Measurements from ENCODE around the gene CDC25A.

CDC25A gene

DNA sequence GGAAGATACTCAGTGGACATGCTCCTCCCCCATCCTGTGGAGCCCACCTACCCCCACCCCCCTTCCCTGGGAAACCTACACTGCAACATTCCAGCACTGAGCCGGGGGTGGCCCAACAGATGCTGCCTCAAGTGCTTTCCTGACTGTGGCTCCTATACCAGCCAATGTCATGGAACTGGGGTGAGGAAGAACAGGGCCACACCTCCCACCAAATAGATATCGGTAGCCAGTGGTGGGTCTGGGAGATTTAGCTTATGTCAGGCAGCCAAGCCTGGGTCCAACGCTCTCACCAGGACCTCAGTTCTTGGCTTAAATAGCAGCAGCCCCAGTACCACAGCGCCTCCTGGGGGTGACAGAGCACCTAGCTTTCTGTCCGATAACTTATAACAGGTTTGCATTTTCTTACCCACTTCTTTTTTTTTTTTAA lies 30.3 kb downstream of the CDC25A start:
- Histone ChIP-seq H2AFZ (ENCODE audit: low read length) (no peak overlapping the region), H3K9me2 (ENCODE audit: low read depth, low read length) (no peaks in the 10 kb centered on the region), H3K4me3 (ENCODE audit: low read depth, low read length, poor library complexity, severe bottlenecking) (no peak overlapping the region), H3K4me1 (ENCODE audit: insufficient read depth, low read length, severe bottlenecking) (no peaks in the 10 kb centered on the region), H3K36me3 (ENCODE audit: insufficient read depth, low read length) (peaks cover 61% of the 10 kb centered on the region), H4K20me1 (ENCODE audit: insufficient read depth, low read length) (no peaks in the 10 kb centered on the region), H3K27ac (ENCODE audit: low read depth, low read length, poor library complexity, severe bottlenecking) (no peak overlapping the region), H3K27me3 (ENCODE audit: insufficient read depth, low read length) (no peaks in the 10 kb centered on the region), H3K4me2 (ENCODE audit: low read length) (no peak overlapping the region), H3K79me2 (ENCODE audit: insufficient read depth, low read length) (no peaks in the 10 kb centered on the region), H3K9ac (ENCODE audit: low read length) (no peak overlapping the region), H3K9me3 (ENCODE audit: low read length) (no peaks in the 10 kb centered on the region), H3F3A (ENCODE audit: insufficient read depth, low read length) (no peaks in the 10 kb centered on the region; the same call in 1 of the 2 replicates)
- TF ChIP-seq EZH2 (IDR thresholded peaks at IDR 0.05; ENCODE audit: borderline replicate concordance, low read length) = no peak
- TF ChIP-seq CTCF (IDR thresholded peaks at IDR 0.05; ENCODE audit: low read length) = peak; percentile 84

DNA sequence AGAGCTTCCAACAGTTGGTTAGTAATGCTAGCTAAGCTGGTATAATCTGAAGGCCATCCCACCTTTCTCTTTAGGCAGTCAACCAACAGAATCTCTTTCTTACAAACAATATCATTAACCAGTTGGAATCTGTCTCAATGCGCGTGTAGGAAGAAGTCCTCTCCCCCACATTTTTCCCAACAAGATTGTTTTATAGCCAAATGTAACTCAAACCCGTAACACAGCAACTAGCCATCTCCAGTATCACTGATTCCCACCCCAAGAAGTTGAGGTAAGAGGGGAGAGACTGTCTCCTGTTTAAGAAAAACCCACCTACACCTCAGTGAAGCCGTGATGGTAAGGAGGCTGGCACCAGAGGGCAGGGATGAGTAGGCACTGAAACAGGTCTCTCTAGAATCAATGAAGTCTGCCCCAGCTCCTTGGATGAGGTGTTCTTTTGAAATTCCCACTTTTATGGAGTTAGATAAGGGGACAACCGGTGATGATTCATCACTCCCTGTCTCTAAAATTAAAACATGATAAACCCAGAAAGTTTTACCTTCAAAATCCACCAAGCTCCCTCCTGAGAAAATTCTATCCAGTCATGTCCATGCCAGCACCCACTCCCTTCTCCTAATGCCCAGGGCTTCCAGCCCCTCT lies 30.9 kb downstream of the CDC25A start:
- Histone ChIP-seq H3K36me3 (ENCODE audit: insufficient read depth, low read length) (peaks cover 56% of the 10 kb centered on the region), H3K27ac (ENCODE audit: low read depth, low read length, poor library complexity, severe bottlenecking) (no peak overlapping the region), H3K4me1 (ENCODE audit: insufficient read depth, low read length, severe bottlenecking) (no peaks in the 10 kb centered on the region)

DNA sequence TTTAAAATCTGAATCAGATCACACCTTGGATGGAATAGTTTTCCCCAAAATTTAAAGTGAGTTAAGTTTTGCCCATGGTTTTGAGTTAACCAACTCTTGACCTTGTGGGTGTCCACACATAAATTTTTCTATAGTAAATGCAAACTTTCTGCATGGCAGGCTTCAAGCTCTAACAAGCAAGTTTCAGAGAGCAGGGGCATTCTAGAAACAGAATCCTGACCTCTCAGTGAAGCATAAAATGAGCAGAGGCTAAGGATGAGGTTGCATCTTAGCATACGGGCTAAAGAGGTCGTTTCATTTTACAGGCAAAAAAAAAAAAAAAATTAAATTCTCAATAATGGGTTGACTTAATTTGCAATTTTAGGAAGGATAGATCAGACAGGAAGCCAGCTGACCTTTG lies 32.1 kb downstream of the CDC25A start:
- H3K9me2 ChIP-seq (ENCODE audit: low read depth, low read length) = no peaks in the 10 kb centered on the region
- H4K20me1 ChIP-seq (ENCODE audit: insufficient read depth, low read length) = no peaks in the 10 kb centered on the region
- no peak overlapping the region for H3K4me3 ChIP-seq (ENCODE audit: low read depth, low read length, poor library complexity, severe bottlenecking)
- H2AFZ ChIP-seq (ENCODE audit: low read length) = no peak overlapping the region
- H3K9me3 ChIP-seq (ENCODE audit: low read length) = no peaks in the 10 kb centered on the region
- no peaks in the 10 kb centered on the region for H3K79me2 ChIP-seq (ENCODE audit: insufficient read depth, low read length)
- H3F3A ChIP-seq (ENCODE audit: insufficient read depth, low read length) = no peaks in the 10 kb centered on the region; the same call in 1 of the 2 replicates
- no peaks in the 10 kb centered on the region for H3K27me3 ChIP-seq (ENCODE audit: insufficient read depth, low read length)
- no peak overlapping the region for H3K9ac ChIP-seq (ENCODE audit: low read length)
- H3K4me2 ChIP-seq (ENCODE audit: low read length) = no peak overlapping the region
- TF ChIP-seq CTCF (IDR thresholded peaks at IDR 0.05; ENCODE audit: low read length) = no peak
- TF ChIP-seq EZH2 (IDR thresholded peaks at IDR 0.05; ENCODE audit: borderline replicate concordance, low read length) = no peak
- peaks cover 45% of the 10 kb centered on the region for H3K36me3 ChIP-seq (ENCODE audit: insufficient read depth, low read length)
- H3K27ac ChIP-seq (ENCODE audit: low read depth, low read length, poor library complexity, severe bottlenecking) = no peak overlapping the region
- no peaks in the 10 kb centered on the region for H3K4me1 ChIP-seq (ENCODE audit: insufficient read depth, low read length, severe bottlenecking)

More for the DNA sequence above, 30.9 kb downstream of the CDC25A start:
- no peak overlapping the region for H3K9ac ChIP-seq (ENCODE audit: low read length)
- no peak overlapping the region for H3K4me3 ChIP-seq (ENCODE audit: low read depth, low read length, poor library complexity, severe bottlenecking)
- H3K9me2 ChIP-seq (ENCODE audit: low read depth, low read length) = no peaks in the 10 kb centered on the region
- no peak overlapping the region for H2AFZ ChIP-seq (ENCODE audit: low read length)
- no peak for TF ChIP-seq CTCF (IDR thresholded peaks at IDR 0.05; ENCODE audit: low read length)
- TF ChIP-seq EZH2 (IDR thresholded peaks at IDR 0.05; ENCODE audit: borderline replicate concordance, low read length) = no peak
- H4K20me1 ChIP-seq (ENCODE audit: insufficient read depth, low read length) = no peaks in the 10 kb centered on the region
- H3K4me2 ChIP-seq (ENCODE audit: low read length) = no peak overlapping the region
- H3K79me2 ChIP-seq (ENCODE audit: insufficient read depth, low read length) = no peaks in the 10 kb centered on the region
- H3F3A ChIP-seq (ENCODE audit: insufficient read depth, low read length) = no peaks in the 10 kb centered on the region; the same call in 1 of the 2 replicates
- no peaks in the 10 kb centered on the region for H3K27me3 ChIP-seq (ENCODE audit: insufficient read depth, low read length)
- no peaks in the 10 kb centered on the region for H3K9me3 ChIP-seq (ENCODE audit: low read length)
